HG03342 (cell line): ENCODE data around the gene RAB40C.

Source experiments
- ATAC-seq: cut with Tn5 transposase; IDR thresholded peaks from one replicate; pipeline ENCODE4 v1.9.1; 2021; ENCODE audit warnings: mild to moderate bottlenecking, moderate library complexity; ENCODE audit not compliant: unreplicated experiment

Gene RAB40C

DNA sequence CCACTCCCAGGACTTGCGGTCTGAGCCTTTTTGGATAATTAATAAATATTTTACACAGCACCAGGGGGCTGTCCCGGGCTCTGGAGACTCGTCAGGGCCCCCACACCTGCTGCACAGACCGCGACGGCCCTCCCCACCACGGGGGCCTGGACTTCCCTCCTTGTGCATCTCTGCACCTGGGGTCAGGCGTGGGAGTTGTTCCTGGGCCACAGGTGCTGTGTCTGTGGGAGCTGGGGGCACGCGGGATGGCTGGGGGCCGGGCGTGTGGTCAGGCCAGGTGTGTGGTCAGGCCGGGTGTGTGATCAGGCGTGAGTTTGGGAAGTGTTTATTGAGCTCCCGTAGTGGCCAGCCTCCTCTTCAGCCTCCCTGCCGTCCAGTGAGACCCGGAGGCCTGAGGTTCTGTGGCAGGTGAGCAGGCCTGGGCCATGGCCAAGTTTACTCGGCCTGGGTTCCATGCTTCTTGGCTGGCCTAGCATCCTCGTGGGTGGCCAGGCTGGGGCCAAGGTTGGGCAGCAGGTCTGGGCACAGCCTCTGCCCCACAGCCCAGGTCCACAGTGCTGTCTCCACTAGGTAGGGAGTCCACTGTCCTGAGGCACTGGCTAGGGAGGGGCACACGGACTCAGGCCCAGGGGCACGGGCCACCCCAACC lies 88.5 kb downstream of the RAB40C start:
- no peak for ATAC-seq
